Prostate gland (tissue), 2 donors: ENCODE results near the gene SHISAL1. TPM values are rescaled to one million over a fixed set of nuclear protein-coding genes. Genes with fewer than 3 reads are reported as not detected.

Source experiments
- DNase-seq: peaks from one replicate; pipeline ENCODE4 v3.0.0-alpha.2; 2019; ENCODE audit warnings: low spot score
- H3K27ac ChIP-seq, 2 donors: fragments of 200-600 bp; sonication (generic); 2 replicates each; pipeline ENCODE4 v1.5.1; 2017 to 2019
- H3K27me3 ChIP-seq: fragments of 200-600 bp; sonication (generic); replicated peaks from 2 replicates; pipeline ENCODE4 v1.5.1; 2019; ENCODE audit not compliant: insufficient read depth
- H3K36me3 ChIP-seq, 2 donors: fragments of 200-600 bp; sonication (generic); 1 replicate in 1 of 2; 2 replicates in 1 of 2; pipeline versions ENCODE4 v1.5.1 to v1.8.1; 2017 to 2019
- H3K4me1 ChIP-seq: fragments of 200-600 bp; sonication (generic); replicated peaks from 2 replicates; pipeline ENCODE4 v1.5.1; 2019
- H3K4me3 ChIP-seq, 2 donors: fragments of 200-600 bp; sonication (generic); 2 replicates each; pipeline ENCODE4 v1.5.1; 2017 to 2019
- H3K9me3 ChIP-seq: fragments of 200-600 bp; sonication (generic); 2 replicates; pipeline ENCODE4 v1.5.1; 2017
- POLR2A ChIP-seq: fragments of 450-650 bp; IDR thresholded peaks from one replicate; pipeline ENCODE4 v1.6.1; 2016; ENCODE audit warnings: antibody characterized with exemption, mild to moderate bottlenecking
- POLR2AphosphoS5 ChIP-seq: sonication (generic); formaldehyde crosslinking; IDR thresholded peaks from one replicate; pipeline ENCODE4 v1.6.1; 2017; ENCODE audit warnings: antibody characterized with exemption
- WGBS: methylation state at CpG from one replicate; pipeline ENCODE4 v1.1.5; 2018; 5-methylcytosine and 5-hydroxymethylcytosine counted together
- intact Hi-C: fragments of 100-400 bp; cut with DNase I; formaldehyde crosslinking; loops from one replicate; pipeline ENCODE4 v1.14.2; 2022
- total RNA-seq, 2 donors: library from RNA; depleted of rRNA; stranded (reverse); fragments of >200 nt; gene quantifications; one replicate each; pipeline ENCODE4 v1.1.0, GENCODE V29; 2016
- TF ChIP-seq, protein P1 (sequence below), 4 experiments: fragments of 200-600 bp in 2 of 4; fragments of 450-650 bp in 2 of 4; sonication (generic) in 2 of 4; IDR thresholded peaks; 1 replicate in 3 of 4; 2 replicates in 1 of 4; pipeline ENCODE4 v1.5.1; 2016 to 2019; ENCODE audit warnings: antibody characterized with exemption in 4 of 4, mild to moderate bottlenecking in 2 of 4, moderate library complexity in 2 of 4

Gene SHISAL1
- total RNA-seq, 2 donors from 2014 or later = 1.8 to 7.8 TPM

DNA sequence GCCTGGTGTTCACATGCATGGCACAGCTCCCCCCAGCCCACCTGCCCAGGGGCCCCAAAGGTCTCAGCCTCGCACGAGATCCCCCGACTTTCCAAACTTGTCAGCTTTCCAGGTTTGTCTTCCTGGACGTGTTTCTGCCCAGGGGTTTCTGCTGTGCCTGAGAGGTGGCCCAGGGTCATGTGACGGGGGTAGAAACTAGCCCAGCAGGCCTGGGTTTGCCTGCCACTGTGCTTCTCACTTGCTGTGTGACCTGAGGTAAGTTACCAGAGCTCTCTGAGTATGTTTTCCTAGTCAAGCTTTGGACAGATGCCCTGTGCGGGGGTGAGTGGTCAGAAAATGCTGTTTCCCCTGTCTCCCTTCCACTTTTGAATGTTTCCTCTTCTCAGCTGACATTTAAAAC is 38.3 kb upstream of the SHISAL1 start:
- TF ChIP-seq, protein P1, sequence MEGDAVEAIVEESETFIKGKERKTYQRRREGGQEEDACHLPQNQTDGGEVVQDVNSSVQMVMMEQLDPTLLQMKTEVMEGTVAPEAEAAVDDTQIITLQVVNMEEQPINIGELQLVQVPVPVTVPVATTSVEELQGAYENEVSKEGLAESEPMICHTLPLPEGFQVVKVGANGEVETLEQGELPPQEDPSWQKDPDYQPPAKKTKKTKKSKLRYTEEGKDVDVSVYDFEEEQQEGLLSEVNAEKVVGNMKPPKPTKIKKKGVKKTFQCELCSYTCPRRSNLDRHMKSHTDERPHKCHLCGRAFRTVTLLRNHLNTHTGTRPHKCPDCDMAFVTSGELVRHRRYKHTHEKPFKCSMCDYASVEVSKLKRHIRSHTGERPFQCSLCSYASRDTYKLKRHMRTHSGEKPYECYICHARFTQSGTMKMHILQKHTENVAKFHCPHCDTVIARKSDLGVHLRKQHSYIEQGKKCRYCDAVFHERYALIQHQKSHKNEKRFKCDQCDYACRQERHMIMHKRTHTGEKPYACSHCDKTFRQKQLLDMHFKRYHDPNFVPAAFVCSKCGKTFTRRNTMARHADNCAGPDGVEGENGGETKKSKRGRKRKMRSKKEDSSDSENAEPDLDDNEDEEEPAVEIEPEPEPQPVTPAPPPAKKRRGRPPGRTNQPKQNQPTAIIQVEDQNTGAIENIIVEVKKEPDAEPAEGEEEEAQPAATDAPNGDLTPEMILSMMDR (IDR thresholded peaks at IDR 0.05) = no peak
- no peak for TF ChIP-seq POLR2AphosphoS5
- TF ChIP-seq POLR2A = no peak
- Histone ChIP-seq H3K36me3 (no peaks in the 10 kb centered on the region), H3K27ac (no peak overlapping the region), H3K4me1 (no peaks in the 10 kb centered on the region), H3K27me3 (peaks cover 3% of the 10 kb centered on the region), H3K9me3 (no peaks in the 10 kb centered on the region), H3K4me3 (no peak overlapping the region)
- intact Hi-C loops = loop anchor here (10.0 kb wide), 1 partner anchor 266 kb away; no protein-coding TSS in a partner anchor
- DNase-seq = no peak
- 84% methylated on average over 6 of the region's 6 CpGs for WGBS

DNA sequence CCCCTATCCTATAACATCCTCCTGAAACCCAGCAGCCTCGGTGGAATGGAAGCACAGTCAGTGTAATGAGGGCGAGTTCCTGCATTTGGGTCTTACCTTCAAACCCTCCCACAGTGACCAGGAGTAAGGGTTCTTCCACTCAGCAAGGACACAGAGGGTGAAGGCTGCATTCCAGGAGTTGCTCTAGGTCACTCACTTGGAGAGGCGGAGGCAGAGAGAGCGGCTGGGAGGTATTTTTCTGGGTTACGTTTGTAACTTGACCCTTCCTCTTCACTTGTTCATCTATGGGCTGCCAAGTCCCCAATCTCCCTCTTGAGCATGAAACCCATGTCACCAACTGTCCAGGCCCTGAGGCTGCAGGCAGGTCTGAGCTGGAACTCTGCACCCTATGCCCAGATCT is 36.8 kb upstream of the SHISAL1 start:
- Histone ChIP-seq H3K27ac (no peak overlapping the region), H3K4me3 (no peak overlapping the region), H3K36me3 (no peaks in the 10 kb centered on the region), H3K4me1 (no peaks in the 10 kb centered on the region), H3K9me3 (no peaks in the 10 kb centered on the region), H3K27me3 (peaks cover 3% of the 10 kb centered on the region)
- intact Hi-C loops = no loop called here
- TF ChIP-seq POLR2A = no peak
- TF ChIP-seq POLR2AphosphoS5 = no peak
- TF ChIP-seq, protein P1 (IDR thresholded peaks at IDR 0.05) = no peak
- no peak for DNase-seq
- 69% methylated on average over 5 of the region's 5 CpGs for WGBS

DNA sequence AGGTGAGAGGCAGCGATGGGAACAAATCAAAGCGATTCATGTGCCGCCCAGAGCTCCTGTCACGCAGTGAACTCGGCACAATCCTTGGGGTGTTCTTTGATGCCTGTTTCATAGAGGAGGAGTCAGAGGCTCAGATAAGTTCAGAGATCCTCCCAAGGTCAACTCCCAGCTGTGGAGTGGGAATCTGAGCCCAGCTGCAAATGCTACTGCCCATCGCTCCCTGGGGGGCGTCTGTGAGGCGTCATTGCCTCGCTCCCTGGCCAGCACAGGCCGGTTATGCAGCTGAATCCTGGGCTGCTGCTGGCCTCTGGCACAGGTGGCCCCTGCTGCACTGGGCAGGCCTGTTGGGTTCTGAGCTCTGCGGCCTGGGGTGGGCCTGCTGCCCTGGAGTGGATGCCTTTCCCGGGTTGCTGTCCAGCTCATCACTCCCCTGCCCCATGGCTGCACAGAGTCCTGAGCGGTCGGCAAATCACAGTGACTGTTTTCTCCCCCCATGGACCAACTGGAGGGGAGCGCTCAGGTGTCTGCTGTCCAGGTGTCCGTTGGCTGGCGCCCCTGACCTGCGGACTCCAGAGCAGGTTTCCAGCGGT is 36.3 kb upstream of the SHISAL1 start:
- WGBS = 92% methylated on average over 13 of the region's 19 CpGs
- H3K27me3 ChIP-seq = peaks cover 3% of the 10 kb centered on the region
- no peak overlapping the region for H3K4me3 ChIP-seq
- H3K9me3 ChIP-seq = no peaks in the 10 kb centered on the region
- H3K36me3 ChIP-seq = no peaks in the 10 kb centered on the region
- intact Hi-C loops = no loop called here
- DNase-seq = no peak
- no peak for TF ChIP-seq POLR2A
- TF ChIP-seq POLR2AphosphoS5 = no peak
- TF ChIP-seq, protein P1 (IDR thresholded peaks at IDR 0.05) = no peak
- H3K27ac ChIP-seq = no peak overlapping the region
- H3K4me1 ChIP-seq = no peaks in the 10 kb centered on the region

DNA sequence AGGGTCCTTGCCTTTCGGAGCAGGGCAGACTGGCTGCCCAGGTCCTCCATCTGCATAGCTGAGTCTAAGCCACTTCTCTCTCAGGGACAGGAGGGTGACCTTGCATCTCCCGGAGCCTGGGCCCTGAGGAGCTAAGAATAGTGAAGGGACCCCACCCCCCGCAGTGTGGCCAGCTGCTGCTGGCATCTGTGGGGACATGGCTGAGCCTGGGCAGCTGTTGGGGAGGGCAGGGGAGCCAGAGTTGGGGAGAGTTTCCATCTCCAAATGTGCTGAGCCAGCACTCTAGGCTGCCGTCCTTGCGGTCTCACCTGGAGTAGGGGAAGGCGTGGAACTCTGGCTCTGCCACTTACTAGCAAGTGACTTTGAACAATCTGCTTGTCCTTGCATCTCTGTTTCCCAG is 34.8 kb upstream of the SHISAL1 start:
- Histone ChIP-seq H3K9me3 (no peaks in the 10 kb centered on the region), H3K36me3 (no peaks in the 10 kb centered on the region), H3K27me3 (peaks cover 3% of the 10 kb centered on the region), H3K4me3 (no peak overlapping the region), H3K27ac (no peak overlapping the region), H3K4me1 (no peaks in the 10 kb centered on the region)
- over 99% methylated on average over 6 of the region's 6 CpGs for WGBS
- no peak for TF ChIP-seq POLR2AphosphoS5
- TF ChIP-seq, protein P1 (IDR thresholded peaks at IDR 0.05) = no peak
- TF ChIP-seq POLR2A = no peak
- intact Hi-C loops = no loop called here
- DNase-seq = no peak

DNA sequence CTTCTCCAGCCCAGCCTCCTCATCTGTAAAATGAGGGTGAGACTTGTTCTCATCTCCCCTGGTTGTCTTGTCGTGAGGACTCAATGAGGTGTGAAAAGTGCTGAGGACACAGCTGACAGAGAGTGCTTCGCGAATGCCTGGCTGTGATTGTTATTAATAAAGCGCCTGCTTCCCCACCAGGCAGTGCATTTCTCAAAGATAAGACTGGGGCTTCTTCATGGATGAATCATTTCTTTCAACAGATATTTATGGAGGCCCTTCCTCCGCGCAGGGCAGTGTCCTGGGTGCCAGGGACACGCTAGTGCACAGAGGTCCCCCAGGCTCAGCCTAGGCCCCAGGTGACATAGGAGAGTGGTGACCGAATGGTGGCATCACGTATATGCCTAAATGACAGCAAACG is 34.3 kb upstream of the SHISAL1 start:
- Histone ChIP-seq H3K4me1 (peaks cover under 1% of the 10 kb centered on the region), H3K4me3 (no peak overlapping the region), H3K9me3 (no peaks in the 10 kb centered on the region), H3K27ac (no peak overlapping the region), H3K36me3 (no peaks in the 10 kb centered on the region), H3K27me3 (peaks cover 3% of the 10 kb centered on the region)
- intact Hi-C loops = no loop called here
- WGBS = 87% methylated on average over 10 of the region's 10 CpGs
- no peak for DNase-seq
- TF ChIP-seq POLR2A (no peak), POLR2AphosphoS5 (no peak)
- TF ChIP-seq, protein P1 (IDR thresholded peaks at IDR 0.05) = no peak
